ENCODE measurements around the gene CDH18.

CDH18 gene

GRCh38 chr5:19424506-19424905, 563.5 kb downstream of the CDH18 start:
- no peak for DNase-seq (ENCODE audit: low spot score)
